GM12872 (cell line): Measurements from ENCODE around the gene ASPHD2.

Experiments
- TF ChIP-seq, protein P1 (sequence below): IDR thresholded peaks from 3 replicates; pipeline ENCODE4 v1.5.1; 2011; ENCODE audit warnings: low read depth, mild to moderate bottlenecking, low read length, moderate library complexity; ENCODE audit not compliant: insufficient read depth

Gene ASPHD2

DNA sequence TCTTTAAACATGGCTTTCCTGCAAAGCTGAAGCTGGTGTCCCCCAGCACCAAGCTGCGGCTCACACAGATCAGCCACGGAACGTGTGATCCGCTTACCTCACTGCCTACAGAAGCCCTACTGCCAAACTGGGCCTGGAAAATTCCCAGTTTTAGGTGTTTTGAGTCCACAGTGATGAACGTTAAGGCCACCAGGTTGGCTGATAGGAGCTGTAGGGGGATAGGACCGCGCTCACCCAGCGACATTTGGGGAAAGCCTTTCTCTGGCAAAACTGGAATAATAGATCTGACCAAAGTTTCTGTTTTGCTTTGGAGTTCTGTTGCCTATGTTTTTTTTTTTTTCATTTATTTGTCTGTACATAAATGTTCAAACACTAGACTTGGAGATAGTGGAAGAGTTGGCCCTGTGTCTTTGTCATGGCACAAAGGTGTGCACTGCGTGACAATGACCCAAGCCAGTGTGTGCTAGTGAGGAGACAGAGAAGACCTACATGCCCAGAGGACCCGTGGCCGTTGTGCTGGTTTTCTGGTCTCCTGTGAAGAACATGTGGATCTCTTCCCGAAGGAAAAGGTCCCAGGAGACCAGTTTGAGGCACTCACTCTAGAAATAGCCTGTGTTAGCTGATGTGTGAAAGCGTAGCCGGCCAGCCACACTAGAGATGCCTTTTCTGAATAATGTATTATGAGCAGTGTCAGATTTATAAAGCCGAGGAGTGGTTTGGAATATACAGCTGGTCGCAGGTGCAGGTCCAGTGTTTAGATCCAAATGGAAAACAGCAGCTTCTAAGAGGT is 15.0 kb downstream of the ASPHD2 start:
- TF ChIP-seq, protein P1, sequence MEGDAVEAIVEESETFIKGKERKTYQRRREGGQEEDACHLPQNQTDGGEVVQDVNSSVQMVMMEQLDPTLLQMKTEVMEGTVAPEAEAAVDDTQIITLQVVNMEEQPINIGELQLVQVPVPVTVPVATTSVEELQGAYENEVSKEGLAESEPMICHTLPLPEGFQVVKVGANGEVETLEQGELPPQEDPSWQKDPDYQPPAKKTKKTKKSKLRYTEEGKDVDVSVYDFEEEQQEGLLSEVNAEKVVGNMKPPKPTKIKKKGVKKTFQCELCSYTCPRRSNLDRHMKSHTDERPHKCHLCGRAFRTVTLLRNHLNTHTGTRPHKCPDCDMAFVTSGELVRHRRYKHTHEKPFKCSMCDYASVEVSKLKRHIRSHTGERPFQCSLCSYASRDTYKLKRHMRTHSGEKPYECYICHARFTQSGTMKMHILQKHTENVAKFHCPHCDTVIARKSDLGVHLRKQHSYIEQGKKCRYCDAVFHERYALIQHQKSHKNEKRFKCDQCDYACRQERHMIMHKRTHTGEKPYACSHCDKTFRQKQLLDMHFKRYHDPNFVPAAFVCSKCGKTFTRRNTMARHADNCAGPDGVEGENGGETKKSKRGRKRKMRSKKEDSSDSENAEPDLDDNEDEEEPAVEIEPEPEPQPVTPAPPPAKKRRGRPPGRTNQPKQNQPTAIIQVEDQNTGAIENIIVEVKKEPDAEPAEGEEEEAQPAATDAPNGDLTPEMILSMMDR, result no peak

GRCh38 chr22:26444777-26445176 is 15.7 kb downstream of the ASPHD2 start:
- TF ChIP-seq, protein P1, result no peak

DNA sequence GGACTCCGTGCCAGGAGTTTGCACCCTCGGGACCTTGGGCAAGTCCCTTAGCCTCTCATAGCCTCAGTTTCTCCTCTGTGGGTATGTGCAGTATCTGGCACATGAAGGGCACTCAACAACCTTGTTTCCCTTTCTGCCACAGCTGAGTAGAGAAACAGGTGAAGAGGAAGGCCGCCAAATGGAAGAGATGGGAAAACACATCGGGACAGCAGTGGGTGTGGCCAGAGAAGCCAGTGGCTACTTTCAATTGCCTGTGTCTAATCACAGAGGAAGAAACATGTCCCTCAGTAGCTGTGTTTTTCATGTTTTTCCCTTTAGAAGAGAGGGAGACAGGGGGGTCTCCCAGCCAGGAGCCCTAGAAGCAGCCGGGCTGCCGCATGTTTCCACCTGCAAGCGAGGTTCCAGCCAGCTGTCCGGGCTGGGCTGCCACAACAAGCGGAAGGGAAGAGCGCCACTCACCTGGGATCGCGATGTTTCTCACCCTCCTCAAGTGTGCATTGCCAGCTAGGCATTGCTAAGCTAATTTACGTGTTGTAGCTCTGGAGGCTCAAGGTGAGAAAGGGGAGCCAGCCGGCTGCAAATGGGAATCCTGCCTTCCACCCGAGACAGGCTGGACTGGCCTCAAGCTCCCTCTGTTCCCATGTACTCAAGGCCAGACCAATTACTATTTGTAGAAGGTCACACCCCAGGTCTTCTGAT is 16.7 kb downstream of the ASPHD2 start:
- TF ChIP-seq, protein P1, result no peak

DNA sequence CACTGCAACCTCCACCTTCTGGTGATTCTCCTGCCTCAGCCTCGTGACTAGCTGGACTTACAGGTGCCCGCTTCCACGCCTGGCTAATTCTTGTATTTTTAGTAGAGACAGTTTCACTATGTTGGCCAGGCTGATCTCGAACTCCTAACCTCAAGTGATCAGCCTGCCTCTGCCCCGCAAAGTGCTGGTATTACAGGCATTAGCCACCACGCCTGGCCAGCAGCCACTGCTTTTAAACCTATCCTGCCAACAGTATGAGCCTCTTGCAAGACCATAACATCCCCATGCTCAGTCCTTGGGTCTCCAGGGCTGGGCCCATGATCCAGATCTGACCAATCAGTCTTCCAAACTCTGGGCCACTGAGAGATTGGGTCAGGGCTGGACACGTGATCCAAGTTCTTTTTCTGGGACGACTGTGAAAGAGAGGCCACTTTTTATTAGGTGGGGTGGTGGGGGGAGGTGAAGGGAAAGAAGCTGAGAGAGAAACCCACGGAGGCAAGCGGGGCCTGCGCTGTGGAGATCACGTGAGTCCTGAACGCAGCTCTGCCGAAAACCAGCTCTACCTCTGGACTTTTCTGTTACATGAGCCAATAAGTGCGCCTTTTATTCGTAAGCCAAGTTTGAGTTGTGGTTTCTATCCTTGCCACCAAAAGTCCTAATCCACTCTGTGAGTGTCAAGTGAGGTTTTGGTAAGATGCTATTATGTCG is 17.9 kb downstream of the ASPHD2 start:
- TF ChIP-seq, protein P1, result no peak

DNA sequence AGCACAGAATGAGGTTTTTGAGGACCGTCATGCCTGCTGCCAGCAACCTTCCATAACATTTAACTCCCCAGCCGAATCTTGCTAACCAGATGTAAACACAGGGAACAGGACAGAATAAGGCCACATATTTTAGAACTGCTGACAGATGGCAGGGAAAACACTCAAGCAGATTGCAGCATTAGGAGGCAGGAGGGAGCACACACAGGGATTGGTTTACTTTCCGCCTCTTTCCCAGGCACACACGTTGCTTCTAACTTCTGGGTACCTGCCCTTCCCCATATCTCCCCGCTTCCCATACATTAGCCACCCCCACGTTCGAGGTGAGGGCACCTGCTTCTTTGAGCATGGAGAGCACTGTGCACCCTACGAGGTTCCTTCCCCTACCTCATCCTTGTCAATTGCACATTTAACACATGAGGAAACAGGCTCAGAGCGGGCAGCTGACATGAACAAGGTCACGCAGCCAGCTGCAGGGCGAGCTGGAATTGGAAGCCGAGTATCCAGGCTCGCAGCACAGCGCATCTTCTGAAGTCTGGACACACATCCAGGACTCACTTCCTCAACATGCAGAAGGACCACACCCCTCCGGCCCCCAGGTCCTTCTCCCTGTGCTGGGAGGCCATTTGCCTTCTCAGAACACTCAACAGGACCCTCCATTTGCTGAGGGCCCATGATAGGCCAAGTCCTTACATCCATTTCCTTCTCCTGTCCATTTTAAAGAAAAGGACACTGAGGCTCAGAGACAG is 18.7 kb downstream of the ASPHD2 start:
- TF ChIP-seq, protein P1, result no peak

DNA sequence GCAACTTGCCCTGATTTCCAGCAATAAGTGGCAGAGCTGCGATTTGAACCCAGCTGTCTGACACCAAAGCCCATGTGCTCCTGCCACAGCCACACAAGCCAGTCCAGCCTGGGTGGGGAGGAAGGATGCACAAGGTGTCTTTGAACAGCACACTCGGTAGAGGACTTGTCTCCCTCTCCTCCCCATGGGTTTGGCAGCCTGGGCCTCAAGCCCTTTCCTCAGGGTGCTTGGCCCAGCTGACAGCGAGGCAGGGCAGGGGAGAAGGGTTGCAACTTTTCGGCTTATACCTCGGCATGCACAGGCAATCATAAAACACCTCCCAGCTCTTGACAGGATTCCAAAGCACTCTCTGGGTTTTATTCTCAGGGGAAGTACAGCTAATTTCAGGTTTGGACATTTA is 19.3 kb downstream of the ASPHD2 start:
- TF ChIP-seq, protein P1, result no peak
